ENCODE results near the gene SLC24A4.

The SLC24A4 gene

GRCh38 chr14:92514844-92515514 lies 192.0 kb downstream of the SLC24A4 start:
- DNase-seq (ENCODE audit: low spot score), result no peak
- no peak for TF ChIP-seq CTCF (IDR thresholded peaks at IDR 0.05)
- peak overlapping the region; percentile 85 for H3K4me3 ChIP-seq
- peak overlapping the region; percentile 87 to 91 for H3K27ac ChIP-seq

GRCh38 chr14:92515546-92516343 lies 192.8 kb downstream of the SLC24A4 start:
- no peak for TF ChIP-seq CTCF (IDR thresholded peaks at IDR 0.05)

GRCh38 chr14:92516344-92516965 lies 193.5 kb downstream of the SLC24A4 start:
- no peak overlapping the region for H3K4me3 ChIP-seq
- no peak overlapping the region for H3K27ac ChIP-seq
- DNase-seq (ENCODE audit: low spot score), result no peak
- TF ChIP-seq CTCF (IDR thresholded peaks at IDR 0.05), result no peak

More at GRCh38 chr14:92515546-92516343, 192.8 kb downstream of the SLC24A4 start:
- Histone ChIP-seq H3K4me3 (peak overlapping the region; percentile 85), H3K27ac (peak overlapping the region; percentile 87 to 91)
- DNase-seq (ENCODE audit: low spot score), result peak; percentile 54

- no peak for DNase-seq (ENCODE audit: low spot score)
- Histone ChIP-seq H3K27ac (no peak overlapping the region), H3K4me3 (no peak overlapping the region)
- no peak for TF ChIP-seq CTCF (IDR thresholded peaks at IDR 0.05)
Observed at GRCh38 chr14:92516966-92517506, 194.1 kb downstream of the SLC24A4 start.

GRCh38 chr14:92517761-92518160 lies 194.8 kb downstream of the SLC24A4 start:
- no peak overlapping the region for H3K4me3 ChIP-seq
- no peak overlapping the region for H3K27ac ChIP-seq
- TF ChIP-seq CTCF (IDR thresholded peaks at IDR 0.05), result no peak
- no peak for DNase-seq (ENCODE audit: low spot score)

GRCh38 chr14:92519246-92520101 lies 196.5 kb downstream of the SLC24A4 start:
- TF ChIP-seq CTCF (IDR thresholded peaks at IDR 0.05), result no peak
- DNase-seq (ENCODE audit: low spot score), result no peak
- no peak overlapping the region for H3K4me3 ChIP-seq
- H3K27ac ChIP-seq, result peak overlapping the region in 1 of 2 donors; percentile 12

Data from coronary artery (tissue), 2 donors.